Panc1 (cell line): ENCODE measurements around the gene ADGRL3.

Source experiments
- POLR2AphosphoS5 ChIP-seq: IDR thresholded peaks from 2 replicates; pipeline ENCODE4 v1.6.1; 2012; ENCODE audit warnings: mild to moderate bottlenecking, low read depth, low read length, moderate library complexity
- REST ChIP-seq, 2 experiments: IDR thresholded peaks; 2 replicates each; pipeline ENCODE4 v1.6.1; 2011 to 2012; ENCODE audit warnings: low read depth in 2 of 2, control low read depth in 1 of 2, low read length in 1 of 2, mild to moderate bottlenecking in 1 of 2, moderate library complexity in 1 of 2; ENCODE audit not compliant: insufficient read depth in 1 of 2
- SIN3A ChIP-seq: IDR thresholded peaks from 2 replicates; pipeline ENCODE4 v1.6.1; 2012; ENCODE audit warnings: low read depth, mild to moderate bottlenecking, low read length, moderate library complexity, borderline replicate concordance; ENCODE audit not compliant: insufficient read depth
- TCF7L2 ChIP-seq: IDR thresholded peaks from 2 replicates; pipeline ENCODE4 v1.6.1; 2011; ENCODE audit warnings: mild to moderate bottlenecking, low read depth, low read length, inconsistent platforms
- TF ChIP-seq, protein P1 (sequence below): fragments of 450-650 bp; IDR thresholded peaks from 2 replicates; pipeline ENCODE4 v1.5.1; 2017; ENCODE audit warnings: mild to moderate bottlenecking

DNA sequence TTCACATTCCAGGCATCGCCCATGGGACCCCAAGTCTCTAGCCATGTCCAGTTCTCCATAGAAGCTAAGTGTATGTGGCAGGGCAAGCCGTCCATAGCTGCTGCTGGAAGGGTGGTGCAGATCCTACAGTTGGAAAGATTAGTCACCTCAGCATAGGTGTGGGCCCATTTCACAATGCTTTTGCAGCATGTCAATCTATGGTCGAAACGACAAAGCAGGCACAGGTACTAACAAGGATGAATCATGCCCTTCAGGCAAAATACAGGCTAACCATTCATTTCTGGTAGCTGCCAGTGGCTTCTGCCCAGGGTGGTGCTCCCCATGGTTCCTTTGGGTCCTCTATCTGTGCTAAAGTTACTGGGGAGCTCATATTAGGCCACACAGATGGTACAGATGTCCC is 225.2 kb downstream of the ADGRL3 start:
- TF ChIP-seq, protein P1, sequence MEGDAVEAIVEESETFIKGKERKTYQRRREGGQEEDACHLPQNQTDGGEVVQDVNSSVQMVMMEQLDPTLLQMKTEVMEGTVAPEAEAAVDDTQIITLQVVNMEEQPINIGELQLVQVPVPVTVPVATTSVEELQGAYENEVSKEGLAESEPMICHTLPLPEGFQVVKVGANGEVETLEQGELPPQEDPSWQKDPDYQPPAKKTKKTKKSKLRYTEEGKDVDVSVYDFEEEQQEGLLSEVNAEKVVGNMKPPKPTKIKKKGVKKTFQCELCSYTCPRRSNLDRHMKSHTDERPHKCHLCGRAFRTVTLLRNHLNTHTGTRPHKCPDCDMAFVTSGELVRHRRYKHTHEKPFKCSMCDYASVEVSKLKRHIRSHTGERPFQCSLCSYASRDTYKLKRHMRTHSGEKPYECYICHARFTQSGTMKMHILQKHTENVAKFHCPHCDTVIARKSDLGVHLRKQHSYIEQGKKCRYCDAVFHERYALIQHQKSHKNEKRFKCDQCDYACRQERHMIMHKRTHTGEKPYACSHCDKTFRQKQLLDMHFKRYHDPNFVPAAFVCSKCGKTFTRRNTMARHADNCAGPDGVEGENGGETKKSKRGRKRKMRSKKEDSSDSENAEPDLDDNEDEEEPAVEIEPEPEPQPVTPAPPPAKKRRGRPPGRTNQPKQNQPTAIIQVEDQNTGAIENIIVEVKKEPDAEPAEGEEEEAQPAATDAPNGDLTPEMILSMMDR: no peak
- no peak for TF ChIP-seq SIN3A
- no peak for TF ChIP-seq TCF7L2
- TF ChIP-seq POLR2AphosphoS5: no peak
- no peak for TF ChIP-seq REST (IDR thresholded peaks at IDR 0.05; ENCODE audit: insufficient read depth in 1 of 2, low read depth in 2 of 2, low read length in 1 of 2)
